Measurements from ENCODE around the gene DDX24. TPM values are rescaled to one million over a fixed set of nuclear protein-coding genes. Genes with fewer than 3 reads are reported as not detected.

Gene DDX24
- total and polyA plus RNA-seq, 5 donors from 2014 or later, result 221 to 518 (median 257) TPM

- Histone ChIP-seq H3K4me1 (ENCODE audit: control insufficient read depth, insufficient read depth, low read length, poor library complexity, severe bottlenecking) (no peaks in the 10 kb centered on the region), H3K27ac (ENCODE audit: insufficient read depth, low read length, poor library complexity, severe bottlenecking) (no peak overlapping the region), H3K9me3 (ENCODE audit: control insufficient read depth in 2 of 2, low read length in 2 of 2) (no peaks in the 10 kb centered on the region), H3K27me3 (ENCODE audit: control insufficient read depth, insufficient read depth, low read length) (no peaks in the 10 kb centered on the region), H3K36me3 (ENCODE audit: control insufficient read depth, insufficient read depth, low read length) (no peaks in the 10 kb centered on the region), H3K4me3 (ENCODE audit: low read depth, low read length) (no peak overlapping the region)
- ATAC-seq (ENCODE audit: low read depth in 2 of 2) (no peak), DNase-seq (no peak)
- H3K27ac Mint-ChIP-seq, result no peak overlapping the region
- H3K4me1 Mint-ChIP-seq, result peaks cover 0 to 2% (median 0%) of the 10 kb centered on the region in 4 donors
- no peaks in the 10 kb centered on the region for H3K9me3 Mint-ChIP-seq
- no peak overlapping the region for H3K4me3 Mint-ChIP-seq
- H3K36me3 Mint-ChIP-seq, result no peaks in the 10 kb centered on the region
- peaks cover 22% of the 10 kb centered on the region for H3K27me3 Mint-ChIP-seq
Measured at GRCh38 chr14:94113490-94113889, 32.5 kb upstream of the DDX24 start.

DNA sequence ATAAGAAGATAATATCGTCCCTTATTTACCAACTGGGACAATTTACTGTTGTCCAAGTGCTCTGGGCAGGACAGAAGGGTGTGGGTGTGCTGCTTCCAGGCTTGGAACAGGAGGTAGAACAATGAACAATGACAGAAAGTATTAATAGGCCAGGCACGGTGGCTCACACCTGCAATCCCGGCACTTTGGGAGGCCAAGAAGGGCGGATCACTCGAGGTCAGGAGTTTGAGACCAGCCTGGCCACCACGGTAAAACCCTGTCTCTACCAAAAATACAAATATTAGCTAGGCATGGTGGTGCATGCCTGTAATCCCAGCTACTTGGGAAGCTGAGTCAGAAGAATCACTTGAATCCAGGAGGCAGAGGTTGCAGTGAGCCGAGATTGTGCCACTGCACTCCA lies 32.1 kb upstream of the DDX24 start:
- H3K4me3 Mint-ChIP-seq, result no peak overlapping the region
- Histone ChIP-seq H3K36me3 (ENCODE audit: control insufficient read depth, insufficient read depth, low read length) (no peaks in the 10 kb centered on the region), H3K9me3 (ENCODE audit: control insufficient read depth in 2 of 2, low read length in 2 of 2) (no peaks in the 10 kb centered on the region), H3K27me3 (ENCODE audit: control insufficient read depth, insufficient read depth, low read length) (no peaks in the 10 kb centered on the region), H3K4me1 (ENCODE audit: control insufficient read depth, insufficient read depth, low read length, poor library complexity, severe bottlenecking) (no peaks in the 10 kb centered on the region), H3K4me3 (ENCODE audit: low read depth, low read length) (no peak overlapping the region), H3K27ac (ENCODE audit: insufficient read depth, low read length, poor library complexity, severe bottlenecking) (no peak overlapping the region)
- H3K4me1 Mint-ChIP-seq, result peaks cover 0 to 2% (median 0%) of the 10 kb centered on the region in 4 donors
- peak overlapping the region in 1 of 3 donors; percentile 74 for H3K27ac Mint-ChIP-seq
- DNase-seq, result no peak
- H3K9me3 Mint-ChIP-seq, result no peaks in the 10 kb centered on the region
- H3K36me3 Mint-ChIP-seq, result no peaks in the 10 kb centered on the region
- ATAC-seq (ENCODE audit: low read depth in 2 of 2), result no peak
- peaks cover 22% of the 10 kb centered on the region for H3K27me3 Mint-ChIP-seq

DNA sequence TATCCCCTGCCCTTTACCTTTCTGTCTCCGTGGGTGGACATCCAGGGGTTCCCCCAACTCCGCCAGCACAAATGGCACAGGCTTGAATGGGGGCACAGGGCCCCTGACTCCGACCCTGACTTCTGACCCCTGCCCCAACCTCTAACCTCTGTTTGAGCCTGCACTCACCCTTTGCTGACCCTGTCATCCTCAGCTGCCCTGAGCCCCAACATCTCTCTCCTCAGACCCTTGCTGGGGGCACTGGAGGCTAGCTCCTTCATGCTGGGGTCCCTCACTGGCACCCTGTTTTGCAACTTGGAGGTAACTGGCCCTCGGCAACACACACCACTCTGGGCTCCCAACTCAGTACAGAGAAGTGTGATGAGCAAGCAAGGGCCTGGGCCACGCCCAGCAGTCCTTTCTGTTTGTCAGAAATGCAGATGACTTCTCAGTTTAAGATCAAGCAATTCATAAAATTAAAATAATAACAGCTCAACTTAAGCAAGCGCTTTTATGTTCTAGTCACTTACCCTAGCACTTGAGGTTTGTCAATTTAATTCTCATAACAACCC lies 31.6 kb upstream of the DDX24 start:
- H3K27ac ChIP-seq (ENCODE audit: insufficient read depth, low read length, poor library complexity, severe bottlenecking), result no peak overlapping the region
- no peaks in the 10 kb centered on the region for H3K36me3 Mint-ChIP-seq
- H3K27ac Mint-ChIP-seq, result no peak overlapping the region
- peaks cover 0 to 2% (median 0%) of the 10 kb centered on the region in 4 donors for H3K4me1 Mint-ChIP-seq
- DNase-seq (no peak), ATAC-seq (ENCODE audit: low read depth in 2 of 2) (no peak)
- no peaks in the 10 kb centered on the region for H3K9me3 Mint-ChIP-seq
- H3K9me3 ChIP-seq (ENCODE audit: control insufficient read depth in 2 of 2, low read length in 2 of 2), result no peaks in the 10 kb centered on the region
- no peak overlapping the region for H3K4me3 ChIP-seq (ENCODE audit: low read depth, low read length)
- H3K27me3 Mint-ChIP-seq, result peaks cover 18% of the 10 kb centered on the region
- H3K27me3 ChIP-seq (ENCODE audit: control insufficient read depth, insufficient read depth, low read length), result no peaks in the 10 kb centered on the region
- no peaks in the 10 kb centered on the region for H3K4me1 ChIP-seq (ENCODE audit: control insufficient read depth, insufficient read depth, low read length, poor library complexity, severe bottlenecking)
- no peaks in the 10 kb centered on the region for H3K36me3 ChIP-seq (ENCODE audit: control insufficient read depth, insufficient read depth, low read length)
- no peak overlapping the region for H3K4me3 Mint-ChIP-seq

DNA sequence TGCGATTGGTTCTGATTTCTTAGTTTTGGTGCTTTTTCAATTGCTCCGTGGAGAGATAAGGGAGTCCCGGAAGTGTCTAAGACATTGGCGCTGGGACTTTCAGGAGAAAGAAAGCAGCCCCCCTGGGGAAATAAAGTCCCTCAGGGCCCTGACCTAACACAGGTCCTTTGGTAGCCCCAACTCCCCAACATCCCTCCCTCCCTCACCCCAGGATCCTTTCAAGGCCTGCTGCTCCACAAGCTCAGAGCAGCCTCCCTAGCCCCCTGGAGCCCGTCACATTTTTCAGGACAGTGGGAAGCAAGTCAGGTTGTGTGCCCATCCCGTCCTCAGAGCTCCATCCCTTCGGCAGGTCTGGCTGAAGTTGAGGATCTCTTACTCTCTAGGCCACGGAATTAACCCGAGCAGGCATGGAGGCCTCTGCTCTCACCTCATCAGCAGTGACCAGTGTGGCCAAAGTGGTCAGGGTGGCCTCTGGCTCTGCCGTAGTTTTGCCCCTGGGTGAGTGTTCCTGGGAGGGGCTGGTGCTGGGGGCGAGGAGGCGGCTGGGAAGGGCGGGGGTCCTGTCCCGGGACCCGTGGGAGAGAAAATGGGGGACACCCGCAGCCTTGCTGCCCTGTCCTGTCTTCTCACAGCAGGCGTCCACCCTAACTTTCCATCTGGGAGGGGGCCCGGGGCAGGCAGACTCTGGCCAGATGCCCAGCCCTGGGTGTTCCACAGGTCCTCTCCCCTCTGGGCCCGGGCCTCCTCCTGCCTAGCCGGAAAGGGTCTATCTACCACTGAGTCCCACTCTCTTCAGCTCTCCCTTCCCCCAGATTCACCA lies 30.5 kb upstream of the DDX24 start:
- Mint-ChIP-seq H3K36me3 (no peaks in the 10 kb centered on the region), H3K4me1 (peaks cover 0 to 2% (median 0%) of the 10 kb centered on the region in 4 donors), H3K27me3 (peaks cover 14% of the 10 kb centered on the region), H3K4me3 (no peak overlapping the region), H3K27ac (no peak overlapping the region), H3K9me3 (no peaks in the 10 kb centered on the region)
- Histone ChIP-seq H3K27me3 (ENCODE audit: control insufficient read depth, insufficient read depth, low read length) (no peaks in the 10 kb centered on the region), H3K27ac (ENCODE audit: insufficient read depth, low read length, poor library complexity, severe bottlenecking) (no peak overlapping the region), H3K9me3 (ENCODE audit: control insufficient read depth in 2 of 2, low read length in 2 of 2) (no peaks in the 10 kb centered on the region), H3K4me1 (ENCODE audit: control insufficient read depth, insufficient read depth, low read length, poor library complexity, severe bottlenecking) (no peaks in the 10 kb centered on the region), H3K4me3 (ENCODE audit: low read depth, low read length) (no peak overlapping the region), H3K36me3 (ENCODE audit: control insufficient read depth, insufficient read depth, low read length) (no peaks in the 10 kb centered on the region)
- DNase-seq, result no peak
- ATAC-seq (ENCODE audit: low read depth in 2 of 2), result no peak

- H3K36me3 ChIP-seq (ENCODE audit: control insufficient read depth, insufficient read depth, low read length), result no peaks in the 10 kb centered on the region
- Mint-ChIP-seq H3K36me3 (no peaks in the 10 kb centered on the region), H3K27ac (no peak within 1 kb of the TSS), H3K27me3 (peaks cover 14% of the 10 kb centered on the region), H3K4me1 (peaks cover 0 to 2% (median 0%) of the 10 kb centered on the region in 4 donors), H3K9me3 (no peaks in the 10 kb centered on the region), H3K4me3 (no peak within 1 kb of the TSS)
- no peak within 1 kb of the TSS for H3K27ac ChIP-seq (ENCODE audit: insufficient read depth, low read length, poor library complexity, severe bottlenecking)
- no peak within 1 kb of the TSS for H3K4me3 ChIP-seq (ENCODE audit: low read depth, low read length)
- ATAC-seq (ENCODE audit: low read depth in 2 of 2) (no peak), DNase-seq (no peak)
- no peaks in the 10 kb centered on the region for H3K27me3 ChIP-seq (ENCODE audit: control insufficient read depth, insufficient read depth, low read length)
- no peaks in the 10 kb centered on the region for H3K9me3 ChIP-seq (ENCODE audit: control insufficient read depth in 2 of 2, low read length in 2 of 2)
- no peaks in the 10 kb centered on the region for H3K4me1 ChIP-seq (ENCODE audit: control insufficient read depth, insufficient read depth, low read length, poor library complexity, severe bottlenecking)
Measured at GRCh38 chr14:94110552-94111181, 29.7 kb upstream of the DDX24 start, which contains the start of gene IFI27. Gene IFI27 (plus strand): TSS chr14:94110736.

- Mint-ChIP-seq H3K27ac (no peak overlapping the region), H3K9me3 (no peaks in the 10 kb centered on the region), H3K36me3 (no peaks in the 10 kb centered on the region), H3K4me1 (peaks cover 0 to under 1% (median 0%) of the 10 kb centered on the region in 4 donors), H3K4me3 (no peak overlapping the region), H3K27me3 (peaks cover 7% of the 10 kb centered on the region)
- H3K4me1 ChIP-seq (ENCODE audit: control insufficient read depth, insufficient read depth, low read length, poor library complexity, severe bottlenecking), result no peaks in the 10 kb centered on the region
- H3K4me3 ChIP-seq (ENCODE audit: low read depth, low read length), result no peak overlapping the region
- ATAC-seq (ENCODE audit: low read depth in 2 of 2) (no peak), DNase-seq (no peak)
- no peak overlapping the region for H3K27ac ChIP-seq (ENCODE audit: insufficient read depth, low read length, poor library complexity, severe bottlenecking)
- no peaks in the 10 kb centered on the region for H3K27me3 ChIP-seq (ENCODE audit: control insufficient read depth, insufficient read depth, low read length)
- H3K9me3 ChIP-seq (ENCODE audit: control insufficient read depth in 2 of 2, low read length in 2 of 2), result no peaks in the 10 kb centered on the region
- no peaks in the 10 kb centered on the region for H3K36me3 ChIP-seq (ENCODE audit: control insufficient read depth, insufficient read depth, low read length)
Measured at GRCh38 chr14:94109915-94110250, 28.9 kb upstream of the DDX24 start.

DNA sequence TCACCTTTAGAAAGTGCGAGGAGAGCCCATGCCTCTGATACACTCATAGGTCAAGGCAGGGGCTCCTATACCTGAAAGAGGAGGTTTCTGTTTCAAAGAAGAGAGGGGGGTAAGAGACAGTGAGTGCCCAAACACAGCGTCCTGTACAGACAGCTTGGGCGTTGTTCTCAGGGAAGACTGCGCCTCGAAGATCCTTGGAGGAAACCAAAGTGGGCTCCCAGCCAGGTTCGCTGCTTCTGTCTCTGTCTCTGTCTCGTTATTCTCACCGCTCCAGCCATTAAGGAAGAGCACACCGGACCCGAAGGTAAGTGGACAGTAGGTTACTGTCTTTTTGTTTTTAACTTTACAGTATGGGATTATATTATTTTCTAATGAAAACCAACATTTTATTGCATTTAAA lies 23.7 kb upstream of the DDX24 start:
- no peaks in the 10 kb centered on the region for H3K9me3 Mint-ChIP-seq
- no peaks in the 10 kb centered on the region for H3K27me3 ChIP-seq (ENCODE audit: control insufficient read depth, insufficient read depth, low read length)

More for the DNA sequence above, 23.7 kb upstream of the DDX24 start:
- no peaks in the 10 kb centered on the region for H3K4me1 Mint-ChIP-seq
- no peaks in the 10 kb centered on the region for H3K9me3 ChIP-seq (ENCODE audit: control insufficient read depth in 2 of 2, low read length in 2 of 2)
- H3K36me3 ChIP-seq (ENCODE audit: control insufficient read depth, insufficient read depth, low read length), result no peaks in the 10 kb centered on the region
- H3K4me3 Mint-ChIP-seq, result no peak overlapping the region
- no peak overlapping the region for H3K27ac Mint-ChIP-seq
- H3K27ac ChIP-seq (ENCODE audit: insufficient read depth, low read length, poor library complexity, severe bottlenecking), result no peak overlapping the region
- H3K27me3 Mint-ChIP-seq, result no peaks in the 10 kb centered on the region
- H3K36me3 Mint-ChIP-seq, result no peaks in the 10 kb centered on the region
- H3K4me1 ChIP-seq (ENCODE audit: control insufficient read depth, insufficient read depth, low read length, poor library complexity, severe bottlenecking), result no peaks in the 10 kb centered on the region
- DNase-seq, result no peak
- no peak for ATAC-seq (ENCODE audit: low read depth in 2 of 2)
- H3K4me3 ChIP-seq (ENCODE audit: low read depth, low read length), result no peak overlapping the region

Data from CD4-positive, CD25-positive, alpha-beta regulatory T cell (primary cell).